Nephron progenitor cell (in vitro differentiated cells): Measurements from ENCODE around the gene PLP1.
"Not testable (repeated sequence)": the region's sequence is repeated elsewhere in the genome, so short reads cannot be mapped to it uniquely, and the experiment has no call there.

Source experiments
- DNase-seq: peaks from one replicate; pipeline ENCODE4 v3.0.0; 2021
- H3K27ac Mint-ChIP-seq: 2 replicates; pipeline ENCODE4 v1.8.0; 2021; ENCODE audit warnings: mild to moderate bottlenecking, moderate library complexity, mixed read lengths
- H3K27me3 Mint-ChIP-seq: 2 replicates; pipeline ENCODE4 v1.8.0; 2021; ENCODE audit warnings: mild to moderate bottlenecking, low read depth, mixed read lengths; ENCODE audit not compliant: poor library complexity
- H3K36me3 Mint-ChIP-seq: 2 replicates; pipeline ENCODE4 v1.8.0; 2021; ENCODE audit warnings: low read depth, mixed read lengths
- H3K4me1 Mint-ChIP-seq: 2 replicates; pipeline ENCODE4 v1.8.0; 2021; ENCODE audit warnings: mixed read lengths
- H3K4me3 Mint-ChIP-seq: 2 replicates; pipeline ENCODE4 v1.8.0; 2021; ENCODE audit warnings: mild to moderate bottlenecking, moderate library complexity, mixed read lengths
- H3K9me3 Mint-ChIP-seq: 2 replicates; pipeline ENCODE4 v1.8.0; 2021; ENCODE audit warnings: mild to moderate bottlenecking, moderate library complexity, mixed read lengths
- TF ChIP-seq, protein P1 (sequence below): fragments of 200-600 bp; sonication (generic); IDR thresholded peaks from 2 replicates; pipeline ENCODE4 v1.5.0; 2021; ENCODE audit warnings: antibody characterized with exemption

Gene PLP1

DNA sequence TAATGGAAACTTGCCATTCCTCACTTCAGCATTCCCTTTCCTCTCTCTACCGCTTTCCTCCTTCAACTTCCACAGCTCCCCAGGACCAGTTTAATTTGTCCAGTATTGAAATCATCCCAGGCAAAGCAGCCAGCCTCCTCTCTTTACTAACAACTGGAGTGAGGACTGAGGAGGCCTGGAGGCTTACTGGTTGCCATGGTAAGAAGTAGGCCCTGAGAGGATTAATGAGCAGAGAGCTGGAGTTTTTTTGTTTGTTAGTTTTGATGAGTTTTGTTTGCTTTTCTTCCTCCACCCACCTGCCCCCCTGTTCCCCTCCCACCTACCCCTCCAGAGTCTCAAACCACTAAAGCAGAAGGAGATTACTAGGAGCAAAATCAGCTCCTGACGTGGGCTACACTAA lies 29.5 kb upstream of the PLP1 start:
- peak overlapping the region; percentile 74 for H3K27ac Mint-ChIP-seq
- TF ChIP-seq, protein P1, sequence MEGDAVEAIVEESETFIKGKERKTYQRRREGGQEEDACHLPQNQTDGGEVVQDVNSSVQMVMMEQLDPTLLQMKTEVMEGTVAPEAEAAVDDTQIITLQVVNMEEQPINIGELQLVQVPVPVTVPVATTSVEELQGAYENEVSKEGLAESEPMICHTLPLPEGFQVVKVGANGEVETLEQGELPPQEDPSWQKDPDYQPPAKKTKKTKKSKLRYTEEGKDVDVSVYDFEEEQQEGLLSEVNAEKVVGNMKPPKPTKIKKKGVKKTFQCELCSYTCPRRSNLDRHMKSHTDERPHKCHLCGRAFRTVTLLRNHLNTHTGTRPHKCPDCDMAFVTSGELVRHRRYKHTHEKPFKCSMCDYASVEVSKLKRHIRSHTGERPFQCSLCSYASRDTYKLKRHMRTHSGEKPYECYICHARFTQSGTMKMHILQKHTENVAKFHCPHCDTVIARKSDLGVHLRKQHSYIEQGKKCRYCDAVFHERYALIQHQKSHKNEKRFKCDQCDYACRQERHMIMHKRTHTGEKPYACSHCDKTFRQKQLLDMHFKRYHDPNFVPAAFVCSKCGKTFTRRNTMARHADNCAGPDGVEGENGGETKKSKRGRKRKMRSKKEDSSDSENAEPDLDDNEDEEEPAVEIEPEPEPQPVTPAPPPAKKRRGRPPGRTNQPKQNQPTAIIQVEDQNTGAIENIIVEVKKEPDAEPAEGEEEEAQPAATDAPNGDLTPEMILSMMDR = no peak
- peaks cover 19% of the 10 kb centered on the region for H3K9me3 Mint-ChIP-seq
- DNase-seq = no peak
- no peaks in the 10 kb centered on the region for H3K36me3 Mint-ChIP-seq
- peaks cover 18% of the 10 kb centered on the region for H3K4me1 Mint-ChIP-seq
- no peak overlapping the region for H3K4me3 Mint-ChIP-seq
- peaks cover 8% of the 10 kb centered on the region for H3K27me3 Mint-ChIP-seq

- no peaks in the 10 kb centered on the region for H3K4me1 Mint-ChIP-seq
- peaks cover 25% of the 10 kb centered on the region for H3K9me3 Mint-ChIP-seq
- no peak overlapping the region for H3K27ac Mint-ChIP-seq
- H3K36me3 Mint-ChIP-seq = peaks cover 9% of the 10 kb centered on the region
- TF ChIP-seq, protein P1 = no peak
- H3K27me3 Mint-ChIP-seq = peaks cover 9% of the 10 kb centered on the region
- no peak overlapping the region for H3K4me3 Mint-ChIP-seq
- no peak for DNase-seq
These were observed 22.2 kb upstream of the PLP1 start for GRCh38 chrX:103754401-103754800.

DNA sequence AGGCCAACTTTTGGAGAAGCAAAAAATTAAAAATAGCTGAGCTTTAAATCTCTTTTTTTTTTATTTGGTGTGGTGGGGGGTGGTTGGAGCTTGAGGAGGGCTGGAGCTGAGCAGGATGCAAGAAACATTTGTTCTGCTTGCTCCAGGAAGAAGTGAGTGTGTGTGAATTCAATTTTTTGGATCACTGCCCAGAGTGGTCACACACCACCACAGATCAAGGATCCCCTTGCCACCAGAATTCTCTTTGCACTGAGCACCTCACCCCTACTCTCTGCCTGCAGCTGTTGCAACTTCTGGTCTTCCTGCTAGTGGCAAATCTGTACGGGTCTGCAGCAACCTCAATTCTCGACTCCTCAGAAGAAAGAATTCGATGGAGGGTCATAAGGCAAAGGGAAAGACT lies 19.9 kb upstream of the PLP1 start:
- Mint-ChIP-seq H3K4me3 (no peak overlapping the region), H3K9me3 (peaks cover 33% of the 10 kb centered on the region), H3K36me3 (peaks cover 17% of the 10 kb centered on the region), H3K4me1 (peaks cover 3% of the 10 kb centered on the region), H3K27ac (no peak overlapping the region), H3K27me3 (peaks cover 9% of the 10 kb centered on the region)
- TF ChIP-seq, protein P1 = no peak
- DNase-seq = no peak

DNA sequence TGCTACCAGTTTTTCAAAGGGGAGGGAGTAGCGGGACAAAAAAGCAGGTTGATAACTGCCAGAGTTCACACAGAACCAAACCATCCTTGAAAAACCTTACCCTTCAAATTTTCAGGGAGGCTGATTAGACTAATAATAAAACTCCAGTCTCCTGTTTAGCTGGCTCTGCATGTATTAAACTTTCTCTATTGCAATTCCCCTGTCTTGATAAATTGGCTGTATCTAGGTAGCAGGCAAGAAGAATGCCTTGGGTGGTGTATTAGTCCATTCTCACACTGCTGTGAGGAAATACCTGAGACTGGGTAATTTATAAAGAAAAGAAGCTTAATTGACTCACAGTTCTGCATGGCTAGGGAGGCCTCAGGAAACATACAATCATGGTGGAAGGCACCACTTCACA lies 18.1 kb upstream of the PLP1 start:
- H3K27ac Mint-ChIP-seq = no peak overlapping the region
- peaks cover 39% of the 10 kb centered on the region for H3K9me3 Mint-ChIP-seq
- H3K4me3 Mint-ChIP-seq = no peak overlapping the region
- DNase-seq = no peak
- TF ChIP-seq, protein P1 = no peak
- peaks cover 20% of the 10 kb centered on the region for H3K36me3 Mint-ChIP-seq
- peaks cover 21% of the 10 kb centered on the region for H3K4me1 Mint-ChIP-seq
- H3K27me3 Mint-ChIP-seq = peaks cover 9% of the 10 kb centered on the region

DNA sequence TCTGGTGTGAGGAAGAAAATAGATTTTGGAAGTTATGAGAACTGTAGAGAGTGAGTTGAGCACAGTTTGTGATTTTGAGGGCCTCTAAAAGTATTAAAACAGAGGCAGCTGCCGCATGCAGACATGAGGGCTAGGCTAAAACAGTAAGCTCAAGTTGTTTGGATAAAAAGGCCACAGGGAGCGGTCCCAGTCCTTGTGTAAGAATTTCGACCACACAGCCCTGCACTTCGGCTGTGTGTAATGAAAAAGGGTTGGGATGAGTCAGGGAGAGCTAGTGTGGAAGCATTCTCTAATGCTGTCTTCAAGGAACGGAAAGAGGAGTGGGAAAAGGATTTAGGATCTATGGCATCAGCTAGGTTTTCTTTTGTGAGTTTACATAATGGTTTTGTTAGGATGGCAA lies 13.1 kb upstream of the PLP1 start:
- Mint-ChIP-seq H3K9me3 (peaks cover 50% of the 10 kb centered on the region), H3K4me1 (peaks cover 41% of the 10 kb centered on the region), H3K36me3 (peaks cover 19% of the 10 kb centered on the region)
- not testable (repeated sequence) for H3K27me3 Mint-ChIP-seq, H3K4me3 Mint-ChIP-seq, DNase-seq, H3K27ac Mint-ChIP-seq

- DNase-seq, H3K4me3 Mint-ChIP-seq, H3K36me3 Mint-ChIP-seq: not testable (repeated sequence)
- H3K9me3 Mint-ChIP-seq = peaks cover 36% of the 10 kb centered on the region
- peak overlapping the region; percentile 3 for H3K27ac Mint-ChIP-seq
- H3K4me1 Mint-ChIP-seq = peaks cover 36% of the 10 kb centered on the region
- peaks cover 10% of the 10 kb centered on the region for H3K27me3 Mint-ChIP-seq
These were observed 9.7 kb upstream of the PLP1 start for GRCh38 chrX:103766813-103767555.

- DNase-seq = no peak
These were observed 3.2 kb upstream of the PLP1 start for GRCh38 chrX:103773445-103773844.

More at GRCh38 chrX:103773445-103773844, 3.2 kb upstream of the PLP1 start:
- H3K27me3 Mint-ChIP-seq = peaks cover 8% of the 10 kb centered on the region
- TF ChIP-seq, protein P1 = no peak
- H3K4me3 Mint-ChIP-seq = no peak overlapping the region
- peaks cover 22% of the 10 kb centered on the region for H3K9me3 Mint-ChIP-seq
- no peak overlapping the region for H3K27ac Mint-ChIP-seq
- peaks cover 30% of the 10 kb centered on the region for H3K4me1 Mint-ChIP-seq
- no peaks in the 10 kb centered on the region for H3K36me3 Mint-ChIP-seq
